ENCODE data around the gene PET100. TPM values are rescaled to one million over a fixed set of nuclear protein-coding genes. Genes with fewer than 3 reads are reported as not detected.

PET100 gene, protein sequence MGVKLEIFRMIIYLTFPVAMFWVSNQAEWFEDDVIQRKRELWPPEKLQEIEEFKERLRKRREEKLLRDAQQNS
- 10.3 and 11.2 TPM in 2 replicates for total RNA-seq

DNA sequence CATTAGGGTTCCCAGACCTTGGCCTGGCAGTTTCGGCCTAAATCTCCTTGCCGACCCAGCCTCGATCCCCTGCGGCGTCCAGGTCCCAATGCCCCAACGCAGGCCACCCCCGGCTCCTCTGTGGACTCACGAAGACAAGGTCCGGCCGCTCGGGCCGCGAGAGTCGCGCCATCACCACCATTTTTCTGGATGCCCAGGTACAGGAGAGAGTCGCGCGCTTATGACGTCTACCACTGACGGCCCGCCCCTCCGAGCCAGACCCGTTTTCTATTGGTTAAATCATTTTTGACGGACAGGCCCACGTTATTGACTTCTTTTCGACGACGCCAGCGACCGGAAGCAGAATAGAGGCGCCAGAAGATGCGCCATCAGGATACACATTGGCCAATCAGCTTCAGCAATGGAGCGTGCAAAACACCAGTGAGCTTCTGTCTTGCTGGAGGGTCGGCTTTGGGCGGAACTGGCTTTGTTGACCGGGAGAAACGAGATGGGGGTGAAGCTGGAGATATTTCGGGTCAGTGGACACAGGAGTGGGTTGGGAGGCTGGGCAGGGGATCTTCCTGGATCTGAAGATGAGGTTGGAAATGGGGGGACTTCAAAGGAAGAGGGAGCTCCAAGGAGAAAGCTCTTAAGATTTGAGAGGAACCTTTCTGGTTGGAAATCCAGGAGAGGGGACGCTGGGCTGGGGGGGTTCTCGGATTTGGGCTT, at the start of gene PET100, which contains the start of gene XAB2:
TSS of gene PET100 (plus strand) at position 447 of the 708 bp plus-strand sequence. CDS start at position 488, 41 bp downstream.
TSS of gene XAB2 (minus strand) at position 199 of the 708 bp plus-strand sequence. CDS start at position 181, 18 bp downstream.

DNA sequence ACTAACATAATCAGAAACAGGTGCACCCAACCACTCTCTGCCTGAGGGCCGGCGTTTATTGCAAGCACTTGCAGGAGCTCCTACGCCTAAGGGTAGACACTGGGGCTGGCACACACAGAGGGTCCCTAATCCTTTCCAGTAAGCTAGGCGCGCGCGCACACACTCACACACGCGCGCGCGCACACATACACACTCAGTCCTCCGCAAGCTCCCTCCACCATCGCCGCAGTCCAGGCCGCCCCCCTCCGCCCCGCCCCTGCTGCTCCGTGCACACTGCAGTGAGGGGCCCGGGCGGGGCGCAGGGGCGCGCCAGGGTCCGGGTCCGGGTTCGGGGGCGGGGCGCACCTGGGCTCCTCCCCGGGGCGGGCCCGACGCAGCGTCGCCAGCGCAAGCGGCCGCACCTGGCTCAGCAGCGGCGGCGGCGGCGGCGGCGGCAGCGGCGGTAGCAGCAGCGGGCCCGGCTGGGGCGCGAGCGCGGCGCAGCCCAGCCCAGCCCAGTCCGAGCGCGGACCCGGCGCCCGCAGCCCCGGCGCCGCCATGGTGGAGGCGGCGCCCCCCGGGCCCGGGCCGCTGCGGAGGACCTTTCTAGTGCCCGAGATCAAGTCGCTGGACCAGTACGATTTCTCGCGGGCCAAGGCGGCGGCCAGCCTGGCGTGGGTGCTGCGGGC, 34.0 kb upstream of the PET100 start, which contains the start of gene CAMSAP3:
TSS of gene CAMSAP3 (plus strand) at position 398 of the 668 bp plus-strand sequence. CDS start at position 538, 140 bp downstream.

DNA sequence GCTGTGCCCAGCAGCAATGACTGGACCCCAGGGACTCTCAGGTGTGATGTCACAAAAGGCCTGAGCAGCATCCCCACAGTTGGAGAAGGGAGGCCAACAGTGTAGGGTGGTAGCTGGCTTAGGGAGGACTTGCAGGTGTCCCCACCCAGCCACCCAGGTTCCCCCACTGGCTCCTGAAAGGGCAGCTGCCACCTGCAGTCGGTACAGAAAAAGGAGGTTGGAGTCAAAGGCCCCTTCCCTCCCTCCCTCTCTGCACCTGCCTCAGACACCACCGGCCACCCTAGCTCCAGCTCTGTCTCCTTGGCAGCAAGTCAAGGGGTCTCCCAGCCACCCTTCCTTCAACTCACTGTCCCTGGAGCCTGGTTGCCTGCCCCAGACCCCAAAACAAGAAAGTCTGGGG, 4.1 kb downstream of the PET100 start, which contains the start of gene PCP2:
TSS of gene PCP2 (minus strand) at position 22 of the 400 bp plus-strand sequence. CDS start 262 bp downstream, outside the sequence.

DNA sequence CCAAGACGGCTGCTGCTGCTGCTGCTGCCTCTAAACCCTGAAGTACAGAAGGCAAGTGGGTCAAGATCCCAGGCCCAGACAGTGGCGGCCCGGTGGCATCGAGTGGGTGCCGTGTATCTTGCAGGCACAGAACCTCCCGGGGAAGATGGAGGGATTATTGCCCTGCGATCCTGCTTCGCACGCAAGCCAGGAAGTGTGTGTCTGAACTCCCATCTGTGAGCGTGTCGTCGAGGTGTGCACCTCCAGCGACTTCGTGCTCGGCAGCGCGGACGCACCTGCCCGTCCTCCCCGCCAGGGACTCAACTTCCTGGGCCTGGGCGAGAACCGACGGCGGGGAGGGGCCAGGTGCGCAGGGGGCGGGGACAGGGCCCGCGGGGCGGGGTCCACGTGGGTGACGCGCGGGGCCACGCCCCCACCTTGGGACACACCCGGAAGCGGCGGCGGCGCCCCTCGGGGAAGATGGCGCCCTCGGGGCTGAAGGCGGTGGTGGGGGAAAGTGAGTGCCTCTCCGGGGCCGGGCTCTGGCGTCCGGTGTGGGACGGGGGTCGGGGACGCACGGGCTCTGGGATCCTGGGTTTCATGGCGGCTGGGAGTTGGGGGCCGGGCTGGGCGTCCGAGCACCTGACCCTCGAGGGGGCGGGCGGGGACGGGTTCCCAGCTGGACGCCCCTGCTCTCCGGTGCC, 7.2 kb downstream of the PET100 start, which contains the start of gene STXBP2:
TSS of gene STXBP2 (plus strand) at position 420 of the 683 bp plus-strand sequence. CDS start at position 460, 40 bp downstream.

DNA sequence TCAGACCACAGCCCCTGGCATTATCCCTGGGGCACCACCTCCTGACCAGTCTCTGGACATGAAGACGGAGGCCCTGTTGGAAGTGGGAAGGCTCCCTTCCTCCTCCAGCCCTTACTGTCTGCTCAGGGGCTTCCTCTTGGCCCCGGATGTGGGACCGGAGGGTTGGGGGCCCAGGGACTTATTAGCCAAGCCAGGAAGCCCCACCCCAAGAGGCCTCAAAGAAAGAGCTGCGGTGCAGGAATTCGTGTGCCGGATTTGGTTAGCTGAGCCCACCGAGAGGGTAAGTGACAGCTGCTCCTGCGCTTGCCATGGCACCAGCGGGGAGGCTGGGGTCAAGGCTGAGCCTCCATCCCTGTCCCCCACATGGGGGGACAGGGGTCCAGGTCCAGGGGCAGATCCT, 39.2 kb downstream of the PET100 start, which contains the start of gene RETN:
TSS of gene RETN (plus strand) at position 208 of the 400 bp plus-strand sequence. CDS start 278 bp downstream, outside the sequence.

DNA sequence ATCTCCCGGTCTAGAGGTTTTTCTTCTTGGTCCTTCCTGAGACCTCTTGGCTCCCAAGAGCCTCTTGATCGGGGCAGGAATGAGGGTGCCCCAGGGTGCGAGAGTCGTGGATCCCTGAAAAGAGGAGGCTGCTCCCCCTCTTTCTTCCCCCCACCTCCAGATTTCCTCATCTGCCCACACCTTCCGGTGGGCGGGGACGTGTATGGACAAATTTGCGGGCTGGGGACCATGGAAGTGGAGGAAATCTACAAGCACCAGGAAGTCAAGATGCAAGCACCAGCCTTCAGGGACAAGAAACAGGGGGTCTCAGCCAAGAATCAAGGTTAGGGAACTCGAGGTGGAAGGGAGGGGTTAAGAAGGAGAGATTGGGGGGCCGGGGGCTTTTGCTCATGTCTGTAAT, 47.3 kb downstream of the PET100 start, which contains the start of gene MCEMP1:
TSS of gene MCEMP1 (plus strand) at position 237 of the 400 bp plus-strand sequence. CDS start at position 268, 31 bp downstream.

DNA sequence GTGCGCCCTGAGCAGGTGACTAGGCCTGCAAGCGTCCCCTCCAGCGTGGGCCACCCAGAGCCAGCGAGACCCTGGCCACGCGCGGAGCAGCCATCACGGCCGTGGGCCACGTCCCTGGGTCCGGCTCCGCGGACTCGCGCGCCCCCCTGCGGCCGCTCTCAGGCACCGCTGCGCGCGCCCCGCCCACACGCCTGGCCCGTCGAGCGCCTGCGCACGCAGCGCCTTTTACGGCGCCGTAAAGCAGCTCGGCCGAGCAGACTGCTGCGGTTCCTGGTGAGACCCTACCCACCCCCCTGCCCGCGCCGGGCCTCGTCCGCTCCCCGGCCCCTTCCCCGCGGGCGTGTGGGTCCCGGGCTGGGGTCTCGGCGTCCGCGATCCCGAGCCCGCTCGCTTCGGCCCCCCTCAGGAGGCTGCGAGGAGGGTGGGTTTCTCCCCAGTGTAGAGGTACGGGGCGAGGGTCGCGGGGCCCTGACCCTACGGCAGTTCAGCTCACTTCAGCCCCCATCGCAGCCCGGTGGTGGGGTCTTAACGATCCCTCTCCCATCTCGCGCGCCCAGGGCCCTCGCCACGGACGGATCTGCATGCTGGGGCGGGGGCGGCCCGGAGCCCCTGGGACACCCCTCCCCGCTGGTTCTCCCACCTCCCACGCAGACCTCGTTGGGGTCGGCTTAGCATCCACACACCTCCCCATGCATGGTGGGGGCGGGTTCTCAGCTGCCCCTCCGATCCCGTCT, 51.2 kb downstream of the PET100 start, which contains the start of gene TRAPPC5:
TSS of gene TRAPPC5 (plus strand) at position 228 of the 734 bp plus-strand sequence. CDS start 1,421 bp downstream, outside the sequence.

Other genes with a start within 250 kb of the PET100 start
- gene PEX11G, start 140.8 kb upstream of the PET100 start, total RNA-seq, result 2.4 and 8.0 TPM in 2 replicates
- 76.1 and 90.6 TPM in 2 replicates for gene ZNF358, start 113.7 kb upstream of the PET100 start, total RNA-seq
- gene MCOLN1, start 107.2 kb upstream of the PET100 start, total RNA-seq, result 7.2 and 11.0 TPM in 2 replicates
- gene PNPLA6, start 94.1 kb upstream of the PET100 start, total RNA-seq, result 55.9 and 59.7 TPM in 2 replicates
- not detected in 2 replicates for gene CAMSAP3, start 33.9 kb upstream of the PET100 start, total RNA-seq
- gene XAB2, start 248 bp upstream of the PET100 start, total RNA-seq, result 37.0 and 42.1 TPM in 2 replicates
- not detected in 2 replicates for gene PCP2, start 3.9 kb downstream of the PET100 start, total RNA-seq
- gene STXBP2, start 7.3 kb downstream of the PET100 start, total RNA-seq, result 19.1 and 20.1 TPM in 2 replicates
- gene RETN, start 39.3 kb downstream of the PET100 start, total RNA-seq, result not detected in 2 replicates
- not detected in 2 replicates for gene MCEMP1, start 47.3 kb downstream of the PET100 start, total RNA-seq
- gene TRAPPC5, start 51.0 kb downstream of the PET100 start, total RNA-seq, result 83.4 and 88.0 TPM in 2 replicates
- gene FCER2, start 72.3 kb downstream of the PET100 start, total RNA-seq, result not detected in 2 replicates
- not detected in 2 replicates for gene CLEC4G, start 102.3 kb downstream of the PET100 start, total RNA-seq
- gene CD209, start 117.7 kb downstream of the PET100 start, total RNA-seq, result not detected in 2 replicates
- not detected in 2 replicates for gene CLEC4M, start 133.4 kb downstream of the PET100 start, total RNA-seq
- gene EVI5L, start 200.4 kb downstream of the PET100 start, total RNA-seq, result 16.8 and 21.4 TPM in 2 replicates
- gene PRR36, start 244.6 kb downstream of the PET100 start, total RNA-seq, result 0.44 TPM in 1 of 2 replicates, not detected in the other